GM23248 (cell line): ENCODE data around the gene PCCA. TPM values are rescaled to one million over a fixed set of nuclear protein-coding genes. Genes with fewer than 3 reads are reported as not detected.

Experiments
- DNase-seq: peaks from one replicate; pipeline ENCODE4 v3.0.0-alpha.2; 2015
- H2AFZ ChIP-seq: fragments of 200-600 bp; sonication (generic); 2 replicates; pipeline ENCODE4 v1.6.1; 2016; ENCODE audit warnings: antibody characterized with exemption
- H3F3A ChIP-seq: fragments of 200-600 bp; sonication (generic); 2 replicates; pipeline ENCODE4 v1.6.1; 2016; ENCODE audit warnings: mild to moderate bottlenecking, antibody characterized with exemption, mixed run types; ENCODE audit not compliant: insufficient read depth
- H3K27ac ChIP-seq: fragments of 200-600 bp; sonication (generic); 2 replicates; pipeline ENCODE4 v1.5.1; 2016; ENCODE audit warnings: mild to moderate bottlenecking
- H3K27me3 ChIP-seq: fragments of 200-600 bp; sonication (generic); replicated peaks from 2 replicates; pipeline ENCODE4 v1.6.1; 2016; ENCODE audit warnings: mild to moderate bottlenecking; ENCODE audit not compliant: insufficient read depth
- H3K36me3 ChIP-seq: fragments of 200-600 bp; sonication (generic); 2 replicates; pipeline ENCODE4 v1.6.1; 2016; ENCODE audit warnings: low read depth, mild to moderate bottlenecking
- H3K4me1 ChIP-seq: fragments of 200-600 bp; sonication (generic); 2 replicates; pipeline ENCODE4 v1.6.1; 2016; ENCODE audit warnings: mild to moderate bottlenecking; ENCODE audit not compliant: insufficient read depth
- H3K4me2 ChIP-seq: fragments of 200-600 bp; sonication (generic); one replicate; pipeline ENCODE4 v1.6.1; 2016; ENCODE audit warnings: mild to moderate bottlenecking; ENCODE audit not compliant: unreplicated experiment
- H3K4me3 ChIP-seq: fragments of 200-600 bp; sonication (generic); 2 replicates; pipeline ENCODE4 v1.5.1; 2016; ENCODE audit warnings: mild to moderate bottlenecking
- H3K79me2 ChIP-seq: fragments of 200-600 bp; sonication (generic); 2 replicates; pipeline ENCODE4 v1.6.1; 2016; ENCODE audit warnings: mild to moderate bottlenecking; ENCODE audit not compliant: insufficient read depth
- H3K9ac ChIP-seq: fragments of 200-600 bp; sonication (generic); 2 replicates; pipeline ENCODE4 v1.6.1; 2016; ENCODE audit warnings: mild to moderate bottlenecking
- H3K9me2 ChIP-seq: fragments of 200-600 bp; sonication (generic); 2 replicates; pipeline ENCODE4 v1.6.1; 2016; ENCODE audit warnings: mixed run types, mild to moderate bottlenecking, moderate library complexity; ENCODE audit not compliant: insufficient read depth
- H3K9me3 ChIP-seq: fragments of 200-600 bp; sonication (generic); one replicate; pipeline ENCODE4 v1.6.1; 2017; ENCODE audit warnings: low read depth
- H4K20me1 ChIP-seq: fragments of 200-600 bp; sonication (generic); 2 replicates; pipeline ENCODE4 v1.6.0; 2016; ENCODE audit not compliant: insufficient read depth
- EZH2 ChIP-seq: fragments of 200-600 bp; sonication (generic); IDR thresholded peaks from 2 replicates; pipeline ENCODE4 v1.6.1; 2018; ENCODE audit warnings: antibody characterized with exemption, mild to moderate bottlenecking; ENCODE audit not compliant: insufficient read depth, poor library complexity, severe bottlenecking
- EZH2phosphoT487 ChIP-seq: fragments of 200-600 bp; sonication (generic); IDR thresholded peaks from 2 replicates; pipeline ENCODE4 v1.6.1; 2018; ENCODE audit warnings: antibody characterized with exemption, moderate library complexity, mild to moderate bottlenecking, low read depth; ENCODE audit not compliant: insufficient read depth
- WGBS, 2 experiments: methylation state at CpG; one replicate each; pipeline ENCODE4 v1.1.6; 2015 to 2017; ENCODE audit warnings: low lambda C conversion rate in 2 of 2, low coverage in 1 of 2; ENCODE audit errors: missing lambda C conversion rate in 2 of 2; 5-methylcytosine and 5-hydroxymethylcytosine counted together
- in situ Hi-C: fragments of 300-500 bp; cut with MboI; formaldehyde crosslinking; loops from 2 replicates; pipeline ENCODE4 v1.15.0; 2020
- polyA plus RNA-seq: library from polyadenylated mRNA; unstranded; fragments of >200 nt; fragmentation: Nextera tagmentation; extraction: Ambion mirVana; gene quantifications from 2 replicates; pipeline ENCODE4 v1.2.1, GENCODE V29; 2016
- total RNA-seq: library from RNA; depleted of rRNA; stranded (reverse); fragments of >200 nt; shearing (Covaris generic); gene quantifications from 2 replicates; pipeline ENCODE4 v1.2.3, GENCODE V29; 2014

PCCA gene
- total and polyA plus RNA-seq, 2 experiments from 2014 or later: 9.1 to 9.6 TPM

GRCh38 chr13:100433475-100433874 lies 344.6 kb downstream of the PCCA start:
- no peaks in the 10 kb centered on the region for H3K27me3 ChIP-seq
- no peaks in the 10 kb centered on the region for H3K79me2 ChIP-seq
- no peaks in the 10 kb centered on the region for H3K9me2 ChIP-seq
- no peak overlapping the region for H3K4me2 ChIP-seq
- DNase-seq: no peak
- H3K4me3 ChIP-seq: no peak overlapping the region
- in situ Hi-C loops: no loop called here
- no peak overlapping the region for H3K9ac ChIP-seq
- H3K36me3 ChIP-seq: 0 out of 2 replicates have a peak, but pooled peaks cover 3% of the 10 kb centered on the region
- no peak overlapping the region for H2AFZ ChIP-seq
- 0 out of 2 replicates have a peak, but pooled peaks cover 7% of the 10 kb centered on the region for H3F3A ChIP-seq
- peaks cover 13% of the 10 kb centered on the region for H3K4me1 ChIP-seq
- no peak overlapping the region for H3K27ac ChIP-seq
- H4K20me1 ChIP-seq: no peaks in the 10 kb centered on the region
- no peaks in the 10 kb centered on the region for H3K9me3 ChIP-seq
- no peak for TF ChIP-seq EZH2phosphoT487
- TF ChIP-seq EZH2: no peak

- Histone ChIP-seq H4K20me1 (no peaks in the 10 kb centered on the region), H3F3A (0 out of 2 replicates have a peak, but pooled peaks cover 7% of the 10 kb centered on the region), H3K4me3 (no peak overlapping the region), H3K36me3 (0 out of 2 replicates have a peak, but pooled peaks cover 3% of the 10 kb centered on the region), H3K27ac (no peak overlapping the region), H3K4me2 (no peak overlapping the region), H3K79me2 (no peaks in the 10 kb centered on the region), H3K9me2 (no peaks in the 10 kb centered on the region), H3K9me3 (no peaks in the 10 kb centered on the region), H2AFZ (no peak overlapping the region), H3K9ac (no peak overlapping the region), H3K27me3 (no peaks in the 10 kb centered on the region), H3K4me1 (peaks cover 13% of the 10 kb centered on the region)
- WGBS, 2 experiments: 83 to 88% methylated on average over 5 of the region's 5 CpGs
- DNase-seq: peak; percentile 34
- TF ChIP-seq EZH2 (no peak), EZH2phosphoT487 (no peak)
- in situ Hi-C loops: no loop called here
Observed at GRCh38 chr13:100434010-100434763, 345.3 kb downstream of the PCCA start.

GRCh38 chr13:100436099-100436498 lies 347.2 kb downstream of the PCCA start:
- no peak overlapping the region for H3K4me3 ChIP-seq
- no peak overlapping the region for H3K4me2 ChIP-seq
- H3K79me2 ChIP-seq: no peaks in the 10 kb centered on the region
- H3K27me3 ChIP-seq: no peaks in the 10 kb centered on the region
- H3K9ac ChIP-seq: no peak overlapping the region
- H3K9me2 ChIP-seq: no peaks in the 10 kb centered on the region
- peaks cover 11% of the 10 kb centered on the region for H3F3A ChIP-seq
- H3K9me3 ChIP-seq: no peaks in the 10 kb centered on the region
- WGBS, 2 experiments: 93 to 97% methylated on average over 4 of the region's 4 CpGs
- 0 out of 2 replicates have a peak, but pooled peaks cover 3% of the 10 kb centered on the region for H3K36me3 ChIP-seq
- no peak for TF ChIP-seq EZH2phosphoT487
- TF ChIP-seq EZH2: no peak
- no peak overlapping the region for H2AFZ ChIP-seq
- peaks cover 21% of the 10 kb centered on the region for H3K4me1 ChIP-seq
- in situ Hi-C loops: no loop called here
- H4K20me1 ChIP-seq: no peaks in the 10 kb centered on the region
- H3K27ac ChIP-seq: no peak overlapping the region
- no peak for DNase-seq

GRCh38 chr13:100438059-100438788 lies 349.3 kb downstream of the PCCA start:
- no peak overlapping the region for H3K27ac ChIP-seq
- H3K4me2 ChIP-seq: no peak overlapping the region
- WGBS, 2 experiments: 98 to 100% methylated on average over 6 of the region's 6 CpGs
- H3K9me3 ChIP-seq: no peaks in the 10 kb centered on the region
- H4K20me1 ChIP-seq: no peaks in the 10 kb centered on the region
- no peaks in the 10 kb centered on the region for H3K79me2 ChIP-seq
- no peaks in the 10 kb centered on the region for H3K27me3 ChIP-seq
- TF ChIP-seq EZH2 (no peak), EZH2phosphoT487 (no peak)
- no peak for DNase-seq
- H3K4me3 ChIP-seq: no peak overlapping the region
- H3K9ac ChIP-seq: no peak overlapping the region
- no peak overlapping the region for H2AFZ ChIP-seq
- peaks cover 17% of the 10 kb centered on the region for H3F3A ChIP-seq
- H3K9me2 ChIP-seq: no peaks in the 10 kb centered on the region
- in situ Hi-C loops: no loop called here
- peaks cover 36% of the 10 kb centered on the region for H3K4me1 ChIP-seq
- H3K36me3 ChIP-seq: no peaks in the 10 kb centered on the region
